Right cardiac atrium (tissue), 5 donors: ENCODE results near the gene MARCHF7. TPM values are rescaled to one million over a fixed set of nuclear protein-coding genes. Genes with fewer than 3 reads are reported as not detected.
"Not testable (repeated sequence)": the region's sequence is repeated elsewhere in the genome, so short reads cannot be mapped to it uniquely, and the experiment has no call there.

ENCODE experiments used
- ATAC-seq, 2 donors: fragments of 200-7000 bp; cut with Tn5 transposase; one replicate each; pipeline versions ENCODE4 v1.8.0 to v1.9.1; 2020; ENCODE audit warnings: moderate library complexity in 2 of 2, mild to moderate bottlenecking in 1 of 2
- DNase-seq, 3 donors: peaks; one replicate each; pipeline ENCODE4 v3.0.0-alpha.2; 2020
- H3K27ac ChIP-seq: one replicate; pipeline ENCODE4 v1.5.1; 2013; ENCODE audit warnings: mild to moderate bottlenecking, low read length, control low read depth, moderate library complexity
- H3K27me3 ChIP-seq: one replicate; pipeline ENCODE4 v1.6.1; 2013; ENCODE audit not compliant: control insufficient read depth, insufficient read depth
- H3K4me1 ChIP-seq: one replicate; pipeline ENCODE4 v1.6.1; 2013; ENCODE audit warnings: low read length; ENCODE audit not compliant: control insufficient read depth, insufficient read depth
- H3K4me3 ChIP-seq: one replicate; pipeline ENCODE4 v1.5.1; 2013; ENCODE audit warnings: low read length, control low read depth
- H3K9me3 ChIP-seq: one replicate; pipeline ENCODE4 v1.6.1; 2013; ENCODE audit warnings: low read length; ENCODE audit not compliant: control insufficient read depth
- WGBS: extraction: QIAGEN DNeasy Blood & Tissue Kit; methylation state at CpG from one replicate; pipeline ENCODE4 v1.1.7; 2013; 5-methylcytosine and 5-hydroxymethylcytosine counted together
- intact Hi-C, 4 donors: fragments of 100-400 bp; cut with DNase I; formaldehyde crosslinking; loops; one replicate each; pipeline versions ENCODE4 v1.11.0 to v1.14.0; 2022 to 2023
- polyA plus RNA-seq: library from polyadenylated mRNA; stranded (reverse); fragments of 200-250 nt; gene quantifications from one replicate; pipeline ENCODE4 v1.2.3, GENCODE V29; 2013
- total RNA-seq, 4 donors: library from RNA; stranded (reverse); fragmentation: NEBNext Ultra II Directional; extraction: Animal tissue kit (Norgen Biotek cat#: 25700); gene quantifications; one replicate each; pipeline ENCODE4 v1.2.1, GENCODE V29; 2021
- donor health status: healthy with polysubstance abuse.
- donor health status: DM: no; HTN: yes; CAD: no.
- donor health status: DM: no; HTN: no; CAD: no.
- donor health status: DM: no; HTN: yes; CAD: no; lungs with severe emphysema.
- donor health status: DM: yes; HTN: yes; CAD: no.

The MARCHF7 gene
- total and polyA plus RNA-seq, 5 donors: 33.6 to 85.4 (median 70.8) TPM

GRCh38 chr2:159720676-159721075 is 8.4 kb downstream of the MARCHF7 start:
- ATAC-seq: no peak
- Histone ChIP-seq H3K4me3 (no peak overlapping the region), H3K27me3 (no peaks in the 10 kb centered on the region), H3K27ac (no peak overlapping the region), H3K4me1 (peaks cover 5% of the 10 kb centered on the region), H3K9me3 (no peaks in the 10 kb centered on the region)
- intact Hi-C loops: no loop called here
- DNase-seq: no peak
- WGBS: 87% methylated on average over 10 of the region's 10 CpGs

GRCh38 chr2:159722580-159722979 is 10.3 kb downstream of the MARCHF7 start:
- WGBS: 91% methylated on average over 2 of the region's 2 CpGs
- DNase-seq: no peak
- no peak overlapping the region for H3K4me3 ChIP-seq
- peaks cover 3% of the 10 kb centered on the region for H3K4me1 ChIP-seq
- H3K9me3 ChIP-seq: no peaks in the 10 kb centered on the region
- H3K27ac ChIP-seq: no peak overlapping the region
- no peak for ATAC-seq
- intact Hi-C loops: no loop called here
- H3K27me3 ChIP-seq: no peaks in the 10 kb centered on the region

- intact Hi-C loops, H3K4me3 ChIP-seq, ATAC-seq, H3K9me3 ChIP-seq, H3K27ac ChIP-seq, H3K4me1 ChIP-seq, H3K27me3 ChIP-seq, DNase-seq: not testable (repeated sequence)
- 79% methylated on average over 6 of the region's 6 CpGs for WGBS
Measured at GRCh38 chr2:159724795-159725572, 12.7 kb downstream of the MARCHF7 start.

- Histone ChIP-seq H3K27me3 (no peaks in the 10 kb centered on the region), H3K27ac (no peak overlapping the region), H3K9me3 (no peaks in the 10 kb centered on the region), H3K4me1 (peaks cover 3% of the 10 kb centered on the region), H3K4me3 (no peak overlapping the region)
- WGBS: 78% methylated on average over 3 of the region's 3 CpGs
- ATAC-seq (peak in 1 of 2 donors; percentile 52), DNase-seq (no peak)
- intact Hi-C loops: no loop called here
Measured at GRCh38 chr2:159725713-159726112, 13.4 kb downstream of the MARCHF7 start.

- Histone ChIP-seq H3K4me1 (peaks cover 5% of the 10 kb centered on the region), H3K4me3 (no peak overlapping the region), H3K9me3 (no peaks in the 10 kb centered on the region), H3K27ac (no peak overlapping the region), H3K27me3 (no peaks in the 10 kb centered on the region)
- DNase-seq (no peak), ATAC-seq (no peak)
- 75% methylated on average over 3 of the region's 3 CpGs for WGBS
- intact Hi-C loops: no loop called here
Measured at GRCh38 chr2:159728629-159729028, 16.3 kb downstream of the MARCHF7 start.

GRCh38 chr2:159735648-159736047 is 23.3 kb downstream of the MARCHF7 start:
- Histone ChIP-seq H3K27ac (no peak overlapping the region), H3K27me3 (no peaks in the 10 kb centered on the region), H3K9me3 (no peaks in the 10 kb centered on the region), H3K4me1 (peaks cover 2% of the 10 kb centered on the region), H3K4me3 (no peak overlapping the region)
- ATAC-seq (no peak), DNase-seq (no peak)
- 91% methylated on average over 1 of the region's 1 CpG for WGBS
- intact Hi-C loops: loop anchor here in 1 of 4 donors (2.0 kb wide), 1 partner anchor 37 kb away; no protein-coding TSS in a partner anchor

- 80% methylated on average over 3 of the region's 3 CpGs for WGBS
- H3K9me3 ChIP-seq: no peaks in the 10 kb centered on the region
- intact Hi-C loops: loop anchor here in 1 of 4 donors (2.0 kb wide), 1 partner anchor 37 kb away; no protein-coding TSS in a partner anchor
- no peak overlapping the region for H3K4me3 ChIP-seq
- ATAC-seq (no peak), DNase-seq (no peak)
- H3K4me1 ChIP-seq: peaks cover 2% of the 10 kb centered on the region
- H3K27ac ChIP-seq: no peak overlapping the region
- H3K27me3 ChIP-seq: no peaks in the 10 kb centered on the region
Measured at GRCh38 chr2:159736048-159736447, 23.7 kb downstream of the MARCHF7 start.

- Histone ChIP-seq H3K4me3 (no peak overlapping the region), H3K4me1 (peaks cover 2% of the 10 kb centered on the region)
- 98% methylated on average over 1 of the region's 1 CpG for WGBS
Measured at GRCh38 chr2:159737292-159737916, 25.1 kb downstream of the MARCHF7 start.

GRCh38 chr2:159737917-159738296 is 25.6 kb downstream of the MARCHF7 start:
- H3K4me1 ChIP-seq: peaks cover 2% of the 10 kb centered on the region
- H3K27me3 ChIP-seq: no peaks in the 10 kb centered on the region
- no peaks in the 10 kb centered on the region for H3K9me3 ChIP-seq
- H3K4me3 ChIP-seq: no peak overlapping the region
- H3K27ac ChIP-seq: no peak overlapping the region
- ATAC-seq (peak; percentile 49 to 58), DNase-seq (peak in 1 of 3 donors; percentile 62)
- 84% methylated on average over 11 of the region's 11 CpGs for whole genome bisulfite sequencing
- intact Hi-C loops: loop anchor here in 1 of 4 donors (2.0 kb wide), 1 partner anchor 35 kb away; no protein-coding TSS in a partner anchor

More at GRCh38 chr2:159737292-159737916, 25.1 kb downstream of the MARCHF7 start:
- no peak for DNase-seq
- no peak overlapping the region for H3K27ac ChIP-seq
- ATAC-seq: peak; percentile 25 to 38
- intact Hi-C loops: loop anchor here in 1 of 4 donors (2.0 kb wide), 1 partner anchor 35 kb away; no protein-coding TSS in a partner anchor
- H3K27me3 ChIP-seq: no peaks in the 10 kb centered on the region
- H3K9me3 ChIP-seq: no peaks in the 10 kb centered on the region

- DNase-seq (peak in 1 of 3 donors; percentile 52), ATAC-seq (peak; percentile 27 to 58)
- 89% methylated on average over 15 of the region's 15 CpGs for WGBS
- Histone ChIP-seq H3K4me3 (no peak overlapping the region), H3K9me3 (no peaks in the 10 kb centered on the region), H3K4me1 (no peaks in the 10 kb centered on the region), H3K27me3 (no peaks in the 10 kb centered on the region), H3K27ac (no peak overlapping the region)
- intact Hi-C loops: no loop called here
Measured at GRCh38 chr2:159738509-159739390, 26.4 kb downstream of the MARCHF7 start.
